Measurements from ENCODE around the gene SHROOM3. TPM values are rescaled to one million over a fixed set of nuclear protein-coding genes. Genes with fewer than 3 reads are reported as not detected.
A peak's percentile ranks its signal among the peaks of the same experiment; 100 is the strongest.

The SHROOM3 gene
- total and polyA plus RNA-seq, 8 donors = 6.1 to 212 (median 77.6) TPM

- peaks cover 0 to 38% (median 0%) of the 10 kb centered on the region in 3 donors for H3K27me3 ChIP-seq
- peak in 1 of 2 donors; percentile 75 for DNase-seq
- H3K36me3 ChIP-seq = no peaks in the 10 kb centered on the region
- intact Hi-C loops (cut with DNase I; ENCODE audit: low total_unique reads) = no loop called here
- H3K27ac ChIP-seq = peak overlapping the region; percentile 91 to 95 (median 94)
- peak in 2 of 3 donors; percentile 72 to 79 for TF ChIP-seq POLR2AphosphoS5 (IDR thresholded peaks at IDR 0.05)
- TF ChIP-seq POLR2A (IDR thresholded peaks at IDR 0.05) = no peak
- TF ChIP-seq EP300 (IDR thresholded peaks at IDR 0.05) = no peak
- WGBS, 5 donors = 22 to 46% (median 32%) methylated on average over 5 of the region's 5 CpGs
- H3K4me3 ChIP-seq = peak overlapping the region in 2 of 4 donors; percentile 54 to 57
- peaks cover 25 to 92% (median 51%) of the 10 kb centered on the region in 4 donors for H3K4me1 ChIP-seq
- H3K9me3 ChIP-seq = no peaks in the 10 kb centered on the region
Measured at GRCh38 chr4:76691807-76692582, 257.0 kb downstream of the SHROOM3 start.

- WGBS, 5 donors = 47 to 66% (median 51%) methylated on average over 2 of the region's 2 CpGs
- peaks cover 0 to 36% (median 0%) of the 10 kb centered on the region in 3 donors for H3K27me3 ChIP-seq
- no peaks in the 10 kb centered on the region for H3K9me3 ChIP-seq
- no peaks in the 10 kb centered on the region for H3K36me3 ChIP-seq
- no peak overlapping the region for H3K4me3 ChIP-seq
- no peak for TF ChIP-seq EP300 (IDR thresholded peaks at IDR 0.05)
- no peak for TF ChIP-seq POLR2A (IDR thresholded peaks at IDR 0.05)
- peak overlapping the region in 4 of 5 donors; percentile 91 to 95 (median 93) for H3K27ac ChIP-seq
- intact Hi-C loops (cut with DNase I; ENCODE audit: low total_unique reads) = no loop called here
- DNase-seq = no peak
- peaks cover 29 to 92% (median 50%) of the 10 kb centered on the region in 4 donors for H3K4me1 ChIP-seq
Measured at GRCh38 chr4:76692761-76693160, 257.7 kb downstream of the SHROOM3 start.

- Histone ChIP-seq H3K4me3 (no peak overlapping the region), H3K9me3 (no peaks in the 10 kb centered on the region), H3K4me1 (peaks cover 25 to 90% (median 49%) of the 10 kb centered on the region in 4 donors), H3K27ac (peak overlapping the region in 4 of 5 donors; percentile 91 to 95 (median 93)), H3K27me3 (peaks cover 0 to 23% (median 0%) of the 10 kb centered on the region in 3 donors), H3K36me3 (no peaks in the 10 kb centered on the region)
- no peak for DNase-seq
- intact Hi-C loops (cut with DNase I; ENCODE audit: low total_unique reads) = no loop called here
- TF ChIP-seq CTCF (IDR thresholded peaks at IDR 0.05) (no peak), POLR2A (IDR thresholded peaks at IDR 0.05) (no peak), POLR2AphosphoS5 (IDR thresholded peaks at IDR 0.05) (no peak), EP300 (IDR thresholded peaks at IDR 0.05) (no peak)
- 21 to 42% (median 31%) methylated on average over 1 of the region's 1 CpG for WGBS, 5 donors
Measured at GRCh38 chr4:76694056-76694455, 259.0 kb downstream of the SHROOM3 start.

- Histone ChIP-seq H3K27ac (peak overlapping the region; percentile 3 to 49 (median 30)), H3K36me3 (no peaks in the 10 kb centered on the region), H3K27me3 (peaks cover 0 to 9% (median 0%) of the 10 kb centered on the region in 3 donors), H3K9me3 (no peaks in the 10 kb centered on the region), H3K4me1 (peaks cover 33 to 88% (median 51%) of the 10 kb centered on the region in 4 donors), H3K4me3 (no peak overlapping the region)
- TF ChIP-seq EP300 (IDR thresholded peaks at IDR 0.05) = no peak
- no peak for TF ChIP-seq POLR2A (IDR thresholded peaks at IDR 0.05)
- TF ChIP-seq CTCF (IDR thresholded peaks at IDR 0.05) = no peak
- TF ChIP-seq POLR2AphosphoS5 (IDR thresholded peaks at IDR 0.05) = no peak
- 62 to 79% (median 64%) methylated on average over 5 to 7 of the region's 7 CpGs for WGBS, 5 donors
- DNase-seq = peak in 1 of 2 donors; percentile 42
- intact Hi-C loops (cut with DNase I; ENCODE audit: low total_unique reads) = no loop called here
Measured at GRCh38 chr4:76696109-76696508, 261.1 kb downstream of the SHROOM3 start.

- Histone ChIP-seq H3K36me3 (no peaks in the 10 kb centered on the region), H3K4me3 (no peak overlapping the region), H3K27ac (peak overlapping the region in 4 of 5 donors; percentile 20 to 92 (median 42)), H3K9me3 (no peaks in the 10 kb centered on the region), H3K4me1 (peaks cover 28 to 90% (median 57%) of the 10 kb centered on the region in 4 donors), H3K27me3 (no peaks in the 10 kb centered on the region)
- intact Hi-C loops (cut with DNase I; ENCODE audit: low total_unique reads) = no loop called here
- no peak for DNase-seq
- no peak for TF ChIP-seq POLR2AphosphoS5 (IDR thresholded peaks at IDR 0.05)
- no peak for TF ChIP-seq EP300 (IDR thresholded peaks at IDR 0.05)
- TF ChIP-seq CTCF (IDR thresholded peaks at IDR 0.05) = no peak
- TF ChIP-seq POLR2A (IDR thresholded peaks at IDR 0.05) = no peak
- WGBS, 5 donors = 57 to 74% (median 65%) methylated on average over 3 of the region's 3 CpGs
Measured at GRCh38 chr4:76697129-76697803, 262.2 kb downstream of the SHROOM3 start.

Measured in stomach (tissue), 9 donors.